HG03442 (cell line): Measurements from ENCODE around the gene PTPRU.

ENCODE experiments used
- ATAC-seq: cut with Tn5 transposase; IDR thresholded peaks from one replicate; pipeline ENCODE4 v1.9.1; 2021; ENCODE audit warnings: mild to moderate bottlenecking, moderate library complexity; ENCODE audit not compliant: unreplicated experiment

PTPRU gene

DNA sequence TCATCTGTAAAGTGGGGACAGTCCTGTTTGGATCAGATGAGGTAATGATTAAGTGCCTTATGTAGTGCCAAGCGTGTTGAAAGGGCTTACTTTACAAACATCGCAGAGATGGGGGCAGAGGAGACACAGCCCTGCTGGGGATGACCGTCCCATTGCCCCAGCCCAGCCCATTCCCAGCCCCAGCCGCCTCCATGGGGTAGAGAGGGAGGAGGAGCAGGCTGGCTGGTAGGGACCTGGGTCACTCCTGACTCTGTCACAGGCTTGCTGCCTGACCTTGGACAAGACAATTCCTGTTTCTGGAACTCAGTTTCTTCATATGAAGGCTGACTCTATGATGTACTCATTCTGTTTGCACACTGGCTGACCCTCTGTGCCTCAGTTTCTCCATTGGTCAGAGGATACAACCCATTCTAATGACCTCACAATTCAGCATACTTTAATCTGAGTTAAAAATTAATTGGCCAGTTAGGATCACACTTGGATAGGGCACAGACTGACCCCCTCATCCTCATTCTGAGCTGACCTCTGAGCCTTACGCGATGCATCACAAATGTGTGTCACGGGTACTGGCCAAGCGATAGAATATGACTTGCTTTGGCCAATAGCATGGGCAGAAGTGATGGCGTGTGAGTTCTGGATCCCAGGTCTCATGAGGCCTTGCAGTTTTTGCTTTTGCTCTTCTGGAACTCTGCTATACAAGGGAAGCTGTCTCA lies 91.1 kb downstream of the PTPRU start:
- no peak for ATAC-seq

DNA sequence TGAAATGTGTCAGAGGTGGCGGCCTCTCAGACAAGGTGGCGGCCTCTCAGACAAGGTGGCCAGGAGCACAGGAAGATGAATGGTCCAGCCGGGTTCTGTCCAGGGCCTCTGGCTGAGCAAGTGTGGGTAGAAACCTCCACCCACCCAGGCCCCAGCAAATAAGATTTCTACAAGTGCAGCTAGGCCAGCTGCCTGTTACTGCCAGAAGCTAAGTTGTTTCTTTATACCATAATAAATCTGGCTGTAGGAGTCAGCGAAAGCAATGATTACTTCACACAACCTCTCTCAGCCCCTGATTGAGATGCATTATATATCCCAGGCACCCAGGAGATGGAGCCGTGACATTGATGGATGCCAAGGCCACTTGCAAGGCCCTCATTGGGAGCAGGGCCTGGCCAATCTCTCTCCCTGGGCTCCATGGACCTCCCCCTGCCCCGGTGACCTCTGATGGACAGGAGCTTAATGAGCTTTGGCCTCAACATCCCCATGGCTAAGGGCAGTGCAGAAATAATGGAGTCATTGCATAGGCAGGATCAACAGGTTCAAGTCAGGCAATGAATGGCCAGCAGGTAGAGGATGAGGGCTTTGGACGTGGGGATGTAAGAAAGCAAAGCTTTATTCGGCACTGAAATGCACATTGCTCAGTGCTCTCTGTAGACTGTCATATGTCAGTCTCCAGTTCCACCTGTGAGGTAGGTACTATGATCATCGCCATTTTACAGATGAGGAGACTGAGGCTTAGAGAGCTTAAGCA lies 92.9 kb downstream of the PTPRU start:
- ATAC-seq = no peak

DNA sequence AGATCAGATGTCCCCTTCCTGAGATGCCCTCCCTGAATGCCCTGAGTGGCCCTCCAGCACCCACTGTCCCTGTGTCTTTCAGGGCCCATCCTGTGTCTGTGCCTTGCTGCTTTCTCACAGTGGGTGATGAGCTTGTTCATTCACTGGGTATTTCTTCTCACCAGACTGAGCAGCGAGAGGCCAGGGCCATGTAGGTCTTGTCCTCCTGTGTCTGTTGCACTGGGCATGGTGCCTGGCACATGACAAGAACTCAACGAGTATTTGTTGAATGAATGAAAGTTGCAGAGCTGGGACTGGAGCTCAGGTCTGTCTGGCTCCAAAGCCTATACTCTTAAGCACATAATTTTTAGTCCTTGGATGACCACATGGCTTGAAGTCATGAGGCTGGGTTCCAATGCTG lies 93.8 kb downstream of the PTPRU start:
- ATAC-seq = no peak

DNA sequence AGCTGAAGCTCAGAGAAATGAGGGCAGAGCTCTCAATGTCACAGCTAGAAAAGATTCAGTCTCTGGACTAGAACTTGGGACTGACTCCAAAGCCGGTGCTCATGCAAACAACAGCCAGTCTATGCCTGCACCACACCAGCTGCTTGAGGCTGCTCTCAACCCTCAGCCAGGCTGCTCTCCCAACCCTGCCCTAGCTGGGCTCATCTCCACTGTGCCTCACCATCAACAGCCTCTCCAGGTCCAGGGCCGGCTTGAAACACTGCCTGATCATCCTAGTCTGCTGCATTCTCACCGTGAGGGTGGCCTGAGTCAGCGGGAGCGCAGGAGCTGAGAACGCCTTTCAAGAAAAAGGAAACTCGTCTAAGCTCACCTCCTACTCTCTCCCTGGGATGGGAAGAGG lies 94.5 kb downstream of the PTPRU start:
- no peak for ATAC-seq

DNA sequence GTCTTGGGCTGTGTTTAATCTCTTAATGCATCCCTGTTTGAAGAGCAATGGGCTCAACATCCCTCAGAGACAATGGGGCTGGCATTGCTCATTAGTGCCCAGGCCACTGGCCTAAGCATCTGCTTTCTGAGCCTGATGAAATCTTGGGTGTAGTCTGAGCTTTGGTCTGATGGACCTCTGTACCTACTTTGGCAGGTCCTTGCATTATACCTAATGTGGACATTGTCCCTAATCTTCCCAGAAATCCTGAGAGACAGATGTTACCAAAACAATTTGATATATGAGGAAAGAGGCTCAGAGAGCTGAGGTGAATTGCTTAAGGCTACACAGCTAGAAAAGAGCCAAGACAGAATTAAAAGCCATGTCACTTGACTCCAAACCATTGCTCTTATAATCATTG lies 95.0 kb downstream of the PTPRU start:
- ATAC-seq = no peak

DNA sequence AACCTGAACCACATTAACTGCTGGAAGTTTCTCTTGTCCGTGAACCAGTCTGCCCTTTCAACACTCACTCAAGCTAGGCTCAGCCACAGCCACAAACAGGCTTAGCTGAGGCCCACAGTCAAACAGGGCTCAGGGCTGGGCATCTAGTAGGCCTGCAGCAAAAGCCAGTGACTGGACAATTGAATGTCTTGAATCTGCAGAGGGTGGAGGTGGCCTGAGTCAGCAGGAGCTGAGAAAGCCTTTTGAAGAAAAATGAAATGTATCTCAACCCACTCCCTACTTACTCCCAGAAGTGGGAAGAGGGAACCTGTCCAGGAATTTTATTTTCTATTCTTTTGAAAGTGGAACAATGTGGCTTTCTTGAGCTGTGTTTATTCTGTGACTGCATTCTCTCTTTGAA lies 95.4 kb downstream of the PTPRU start:
- ATAC-seq = no peak

DNA sequence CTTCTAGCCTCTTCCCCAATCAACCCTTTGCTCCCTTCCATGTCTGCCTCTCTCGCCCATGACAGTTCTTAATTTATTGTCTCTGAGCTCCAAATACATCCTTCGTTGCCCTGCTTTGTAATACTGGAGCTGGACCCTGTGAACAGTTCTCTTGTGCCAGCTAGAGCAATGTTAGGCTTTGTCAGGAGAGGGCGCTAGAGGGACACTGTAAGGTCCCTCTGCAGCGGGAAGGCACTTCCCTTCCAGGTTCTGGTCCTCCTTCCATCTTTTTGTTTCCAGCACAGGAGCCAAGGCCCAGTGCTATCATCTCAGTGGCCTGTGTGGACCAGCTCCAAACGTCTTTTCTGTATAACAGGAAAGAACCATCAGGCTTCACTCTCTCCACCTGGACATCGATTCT lies 95.9 kb downstream of the PTPRU start:
- ATAC-seq = no peak

DNA sequence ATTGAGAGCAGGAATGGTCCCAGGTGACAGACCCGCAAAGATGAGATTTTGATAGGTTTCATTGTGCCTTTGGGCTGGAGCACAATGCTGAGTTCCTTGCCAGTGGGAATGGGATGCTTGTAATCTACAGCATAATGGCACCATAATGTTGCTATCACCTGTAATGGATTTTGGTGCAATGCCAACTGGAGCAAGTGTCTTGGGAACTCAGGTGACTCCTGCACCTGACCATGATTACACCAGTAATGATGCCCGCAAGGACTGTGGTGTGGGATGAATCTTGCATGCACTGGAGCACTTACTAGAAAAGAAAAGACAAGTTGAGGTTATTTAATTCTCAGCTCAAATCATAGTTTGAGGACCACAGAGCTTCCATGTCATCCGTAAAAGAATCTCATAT lies 96.7 kb downstream of the PTPRU start:
- ATAC-seq = no peak

DNA sequence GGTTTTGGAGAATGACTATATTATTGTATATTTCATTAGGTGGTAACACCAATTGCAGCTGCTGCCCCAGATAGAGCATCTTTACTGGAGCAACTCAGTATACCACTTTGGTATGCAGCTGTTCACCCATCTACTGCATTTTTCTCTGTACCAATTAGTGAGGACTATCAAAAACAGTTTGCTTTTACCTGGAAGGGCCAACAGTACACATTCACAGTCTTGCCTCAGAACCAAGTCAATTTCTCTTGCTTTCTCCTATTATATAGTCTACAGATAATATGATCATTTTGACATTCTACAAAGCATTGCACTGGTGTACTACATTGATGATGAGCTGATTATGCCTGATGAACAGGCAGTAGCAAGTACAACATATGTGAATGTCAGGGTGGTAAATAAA lies 99.3 kb downstream of the PTPRU start:
- no peak for ATAC-seq

DNA sequence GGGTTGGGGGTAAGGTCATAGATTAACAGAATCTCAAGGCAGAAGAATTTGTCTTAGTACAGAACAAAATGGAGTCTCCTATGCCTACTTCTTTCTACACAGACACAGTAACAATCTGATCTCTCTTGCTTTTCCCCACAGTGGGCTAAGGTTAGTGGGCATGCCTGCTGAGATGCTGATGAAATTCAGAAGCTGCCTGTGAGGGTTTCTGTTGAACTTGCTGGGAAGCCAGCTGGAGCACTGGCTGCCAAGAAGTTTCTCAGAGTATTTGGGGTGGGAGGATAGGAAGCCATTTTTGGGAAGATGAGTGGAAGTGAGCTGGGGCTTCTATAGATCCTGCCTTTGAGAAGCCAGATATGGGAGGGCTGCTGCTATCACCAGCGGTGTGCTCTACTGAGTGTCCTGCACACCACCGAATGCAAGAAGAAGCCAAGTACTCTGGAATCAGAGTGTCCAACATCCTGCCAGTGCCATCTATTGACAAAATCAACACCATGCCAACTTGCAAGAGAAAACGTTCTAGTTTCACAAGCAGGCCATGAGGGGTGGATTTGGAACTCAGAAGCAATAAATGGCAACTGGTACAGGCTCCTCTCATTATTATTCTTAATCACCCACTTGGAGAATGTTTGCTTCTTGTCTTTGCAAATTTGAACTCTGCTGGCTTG lies 102.7 kb downstream of the PTPRU start:
- no peak for ATAC-seq

DNA sequence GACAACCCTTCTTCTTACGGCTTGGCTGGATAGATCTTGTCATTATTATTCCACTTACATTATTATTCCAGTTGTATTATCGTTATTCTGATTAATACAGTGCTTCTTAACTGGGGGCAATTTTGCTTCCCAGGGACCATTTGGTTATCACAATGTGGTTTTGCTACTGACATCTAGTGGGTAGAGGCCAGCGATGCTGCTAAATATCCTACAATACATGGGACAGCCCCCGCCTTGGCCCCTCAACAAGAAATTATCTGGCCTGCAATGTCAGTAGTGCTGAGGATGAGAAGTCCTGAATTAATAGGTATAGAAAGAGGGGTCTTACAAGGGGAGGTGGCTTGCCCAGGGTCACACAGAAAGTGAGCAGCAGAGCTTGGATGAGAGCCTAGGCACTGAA lies 105.6 kb downstream of the PTPRU start:
- ATAC-seq = no peak

DNA sequence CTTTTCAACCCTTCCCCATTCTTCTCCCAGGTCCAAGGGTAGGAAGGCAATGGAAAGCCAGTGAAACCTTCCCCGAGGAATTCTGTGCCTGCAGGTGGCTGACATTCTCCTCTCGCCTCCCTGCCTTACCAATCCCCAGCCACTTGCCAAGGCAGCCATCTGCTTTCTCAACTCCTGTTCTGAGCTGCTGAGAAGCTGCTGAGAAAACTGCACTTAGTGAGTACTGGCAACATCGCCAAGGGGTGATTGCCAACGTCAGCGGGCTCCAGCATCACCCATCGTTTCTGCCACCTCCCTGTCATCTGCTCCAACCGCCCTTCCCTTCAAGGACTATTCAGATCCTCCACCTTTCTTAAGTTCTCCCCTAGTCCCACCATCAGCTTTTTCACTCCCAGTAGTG lies 106.0 kb downstream of the PTPRU start:
- no peak for ATAC-seq

DNA sequence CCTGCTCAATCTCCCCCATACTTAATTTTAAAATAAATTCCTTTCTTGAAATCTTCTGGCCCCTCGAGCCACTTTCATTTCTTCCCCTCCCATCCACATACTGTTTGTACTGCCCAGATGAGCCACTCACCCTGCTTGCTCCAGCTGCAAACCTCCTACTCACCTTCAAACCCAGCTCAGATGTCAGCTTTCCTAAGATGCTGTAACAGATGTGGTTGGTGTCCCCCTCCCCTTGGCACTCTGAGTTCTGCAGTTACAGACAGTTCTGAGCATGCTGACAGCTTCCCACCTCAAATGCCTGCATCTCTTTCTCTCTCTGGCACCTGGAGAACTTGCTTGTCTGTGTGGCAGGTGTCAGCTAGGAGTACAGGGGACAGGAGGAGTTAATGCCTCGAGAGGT lies 106.7 kb downstream of the PTPRU start:
- ATAC-seq = no peak

DNA sequence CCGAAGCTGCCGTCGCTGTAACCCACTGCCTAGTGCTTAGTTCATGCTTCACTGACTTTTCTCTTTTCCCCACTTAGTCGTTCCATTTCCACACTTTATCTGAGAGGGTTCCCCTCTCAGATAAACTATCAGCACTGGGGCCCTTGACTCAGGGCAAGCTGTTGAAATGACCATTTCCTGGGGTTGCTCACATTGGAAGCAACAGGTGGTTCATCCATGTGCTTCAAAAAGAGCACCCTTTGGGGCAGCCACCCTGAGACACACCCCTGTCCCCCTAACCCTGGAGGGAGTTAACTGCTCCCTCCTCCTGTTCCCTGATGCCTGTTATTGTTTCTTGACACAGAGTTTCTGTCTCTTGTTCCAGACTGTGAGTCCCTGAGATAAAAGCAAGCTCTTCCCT lies 107.2 kb downstream of the PTPRU start:
- ATAC-seq = no peak

DNA sequence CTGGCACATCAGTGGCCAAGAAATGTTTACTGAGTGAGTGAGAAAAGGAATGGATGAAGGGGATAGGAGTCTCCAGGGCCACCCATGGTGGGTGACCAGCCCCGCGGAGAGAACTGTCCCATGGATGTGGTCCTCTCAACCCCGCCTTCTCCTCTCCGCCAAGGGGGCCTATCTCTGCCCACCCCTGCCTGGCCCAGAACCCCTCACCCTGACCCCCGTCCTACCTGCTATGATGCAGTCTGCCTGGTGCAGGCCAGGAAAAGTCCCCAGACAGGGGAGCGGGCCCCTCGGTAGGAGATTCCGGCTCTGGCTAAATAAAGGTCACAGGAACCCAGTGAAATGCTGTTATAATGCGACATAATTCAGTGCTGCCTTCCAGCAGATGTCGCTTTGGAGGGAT lies 107.6 kb downstream of the PTPRU start:
- no peak for ATAC-seq

DNA sequence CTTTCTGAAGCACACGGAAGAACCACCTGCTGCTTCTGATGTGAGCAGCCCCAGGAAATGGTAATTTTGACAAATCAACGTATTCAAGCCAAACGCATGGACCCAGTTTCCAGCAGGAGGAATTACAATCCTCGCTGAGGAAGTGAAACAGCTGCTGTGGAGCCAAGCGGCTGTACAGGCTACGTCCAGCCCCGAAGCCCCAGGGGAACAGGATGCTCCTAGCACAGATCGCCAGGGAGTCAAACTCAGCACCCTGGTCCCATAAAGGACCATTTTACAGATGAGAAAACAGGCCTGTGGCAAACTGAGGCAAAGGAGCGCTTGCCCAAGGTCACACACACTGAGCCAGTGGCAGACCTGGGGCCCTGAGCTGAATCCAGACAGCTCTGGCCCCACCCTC lies 108.0 kb downstream of the PTPRU start:
- no peak for ATAC-seq

DNA sequence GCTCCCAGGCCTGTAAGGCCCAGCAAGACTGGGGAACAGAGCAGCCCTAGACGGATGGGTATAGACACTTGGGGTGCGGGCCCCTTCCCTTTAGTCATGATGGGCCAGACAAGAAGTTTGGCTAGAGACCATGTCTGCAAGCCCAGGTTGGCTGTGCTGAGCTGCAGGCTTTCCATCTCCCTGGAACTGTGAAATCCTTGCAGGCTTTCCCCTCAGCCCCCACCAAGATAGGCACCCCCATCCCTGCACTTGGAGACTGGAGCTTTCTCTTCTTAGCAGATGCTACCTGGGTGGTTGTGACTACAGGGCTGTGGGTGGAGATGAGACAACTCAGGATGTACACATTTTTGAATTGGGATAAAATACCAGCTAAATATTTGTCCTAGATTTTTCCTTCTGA lies 110.3 kb downstream of the PTPRU start:
- ATAC-seq = no peak

DNA sequence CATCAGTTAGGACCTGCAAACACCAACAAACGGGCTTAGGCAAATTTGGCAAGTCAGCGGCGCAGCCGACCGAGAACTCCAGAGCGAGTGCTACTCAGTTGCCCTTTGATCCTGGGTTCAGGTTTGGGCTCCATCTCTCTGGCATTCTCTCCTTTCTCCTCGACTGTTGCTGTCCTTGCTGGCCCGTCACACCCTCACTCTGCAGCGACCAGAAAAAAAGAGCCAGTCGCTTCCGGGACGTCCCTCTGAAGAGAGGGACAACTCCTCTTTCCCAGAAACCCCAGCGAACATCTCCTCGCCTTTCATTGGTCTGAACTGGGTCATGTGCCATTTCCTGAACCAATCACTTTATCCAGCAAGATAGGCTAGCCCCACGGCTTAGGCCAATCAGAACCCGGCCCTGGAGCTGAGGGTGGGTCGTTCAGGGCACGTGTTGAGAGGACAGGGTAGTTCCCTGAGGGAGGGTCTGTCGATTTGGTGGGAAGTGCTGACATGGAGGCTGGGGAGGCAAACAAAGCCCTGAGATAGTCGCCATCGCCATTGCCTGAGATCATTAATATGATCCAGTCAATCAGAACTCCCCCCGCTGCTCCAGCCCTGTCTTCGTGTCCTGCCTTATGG lies 113.7 kb downstream of the PTPRU start:
- ATAC-seq = no peak

DNA sequence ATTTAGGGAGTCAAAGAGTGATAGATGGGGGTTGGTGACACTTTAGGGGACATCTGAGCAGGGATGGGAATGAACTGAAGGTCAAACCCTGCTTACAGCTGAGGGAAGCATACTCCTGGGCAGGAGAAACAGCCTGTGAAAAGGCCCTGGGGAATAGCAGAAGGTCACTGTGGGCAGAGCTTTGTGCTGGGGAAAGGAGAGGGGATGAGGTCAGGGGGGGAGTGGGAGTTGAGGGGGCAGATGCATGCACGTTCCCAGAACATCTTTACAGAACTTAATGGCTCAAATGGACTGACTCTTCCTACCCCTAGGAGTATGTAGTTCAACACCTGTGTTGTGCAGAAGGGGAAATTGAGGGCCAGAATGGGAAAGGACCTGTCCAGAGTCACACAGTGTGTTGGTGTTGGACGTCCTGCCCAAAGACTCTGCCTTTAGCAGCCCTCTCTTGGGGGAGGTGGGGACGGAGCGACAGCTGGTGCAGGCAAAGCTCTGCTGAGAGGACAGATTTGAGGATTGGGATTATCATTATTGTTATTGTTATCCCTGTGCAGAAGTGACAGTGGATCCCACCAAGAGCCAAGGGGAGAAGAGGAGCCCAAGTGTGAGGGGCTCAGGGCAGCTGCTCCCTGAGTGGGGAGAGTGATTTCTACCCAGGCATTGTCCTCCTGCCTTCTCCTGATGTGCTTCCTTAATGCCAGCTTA lies 116.5 kb downstream of the PTPRU start:
- no peak for ATAC-seq

DNA sequence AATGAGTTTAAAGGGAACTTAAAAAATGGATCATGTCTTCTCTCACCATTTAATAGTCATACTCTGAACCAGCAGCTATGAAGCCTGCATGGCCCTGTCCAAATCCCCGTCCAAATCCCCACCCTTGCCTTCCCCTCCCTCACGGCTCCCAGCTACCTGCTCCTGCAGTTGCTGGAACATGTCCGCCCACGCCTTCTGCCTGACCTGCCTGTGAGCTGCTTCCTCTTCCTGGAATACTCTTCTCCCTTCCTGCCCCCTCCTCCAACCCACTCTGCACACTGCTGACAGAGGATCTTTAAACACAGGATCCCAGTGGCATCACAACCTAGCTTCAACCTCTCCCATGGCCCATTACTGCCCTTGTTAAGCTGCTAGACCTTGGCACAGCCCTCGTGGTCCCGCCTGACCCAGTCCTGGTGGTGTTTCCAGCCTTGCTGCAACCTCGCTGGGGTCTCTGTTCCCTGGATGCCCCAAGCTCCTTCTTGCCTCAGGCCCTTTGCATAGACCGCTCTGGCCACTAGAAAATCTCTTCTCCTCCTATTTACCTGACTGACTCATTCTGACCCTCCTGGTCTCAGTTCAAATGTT lies 118.3 kb downstream of the PTPRU start:
- ATAC-seq = no peak

DNA sequence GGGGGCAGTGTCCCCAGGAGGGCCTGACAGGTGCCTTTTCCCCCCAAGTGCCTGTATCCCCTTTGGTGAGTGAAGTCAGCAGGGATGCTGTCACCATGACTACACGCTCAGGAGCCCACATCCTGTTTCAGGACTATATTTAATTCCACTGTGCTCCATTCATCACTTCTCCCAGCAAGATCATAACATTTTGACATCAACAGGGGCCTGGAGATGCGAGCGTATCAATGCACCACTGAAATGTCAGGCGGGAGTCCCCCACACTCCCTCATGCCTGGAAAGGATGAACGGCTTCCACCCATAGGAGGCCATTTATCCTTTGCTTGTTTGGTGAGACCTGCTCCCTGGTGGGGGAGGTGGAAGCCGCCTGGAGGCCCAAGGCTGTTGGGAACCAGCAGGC lies 119.1 kb downstream of the PTPRU start:
- ATAC-seq = no peak
